Testis (tissue), 3 donors: Measurements from ENCODE around the gene HS6ST3. TPM values are rescaled to one million over a fixed set of nuclear protein-coding genes. Genes with fewer than 3 reads are reported as not detected.
A peak's percentile ranks its signal among the peaks of the same experiment; 100 is the strongest.

Experiments used
- DNase-seq: peaks from one replicate; pipeline ENCODE4 v3.0.0-alpha.2; 2019
- H3K27ac ChIP-seq, 2 donors: fragments of 200-600 bp; sonication (generic); one replicate each; pipeline ENCODE4 v1.5.1; 2019
- H3K27me3 ChIP-seq: fragments of 200-600 bp; sonication (generic); one replicate; pipeline ENCODE4 v1.5.1; 2019
- H3K36me3 ChIP-seq: fragments of 200-600 bp; sonication (generic); one replicate; pipeline ENCODE4 v1.5.1; 2017; ENCODE audit warnings: low read depth; ENCODE audit errors: missing control alignments
- H3K4me1 ChIP-seq: fragments of 200-600 bp; sonication (generic); one replicate; pipeline ENCODE4 v1.5.1; 2019
- H3K4me3 ChIP-seq, 2 donors: fragments of 200-600 bp; sonication (generic); one replicate each; pipeline ENCODE4 v1.5.1; 2017 to 2019
- H3K9me3 ChIP-seq: fragments of 200-600 bp; sonication (generic); one replicate; pipeline ENCODE4 v1.5.1; 2017
- POLR2A ChIP-seq: fragments of 450-650 bp; IDR thresholded peaks from one replicate; pipeline ENCODE4 v1.6.1; 2017; ENCODE audit warnings: antibody characterized with exemption, mild to moderate bottlenecking, moderate library complexity
- WGBS, 2 donors: methylation state at CpG; one replicate each; pipeline ENCODE4 v1.1.5; 2018; 5-methylcytosine and 5-hydroxymethylcytosine counted together
- intact Hi-C: fragments of 100-400 bp; cut with DNase I; formaldehyde crosslinking; loops from one replicate; pipeline ENCODE4 v1.15.1; 2023; ENCODE audit warnings: low total_unique reads
- polyA plus RNA-seq: library from polyadenylated mRNA; stranded (reverse); fragments of 350-450 nt; fragmentation: Illumina TruSeq; extraction: RNeasy Lipid Tissue Mini Kit (QIAGEN cat#74804); gene quantifications from one replicate; pipeline ENCODE4 v1.2.3, GENCODE V29; 2014; ENCODE audit warnings: low read depth, low replicate concordance; ENCODE audit not compliant: insufficient read depth
- total RNA-seq, 2 donors: library from RNA; depleted of rRNA; stranded (reverse); fragments of >200 nt; gene quantifications; one replicate each; pipeline ENCODE4 v1.2.3, GENCODE V29; 2016
- TF ChIP-seq, protein P1 (sequence below), 3 experiments: fragments of 450-650 bp in 2 of 3; fragments of 200-600 bp in 1 of 3; sonication (generic) in 1 of 3; IDR thresholded peaks; one replicate each; pipeline ENCODE4 v1.5.1; 2016 to 2019; ENCODE audit warnings: antibody characterized with exemption in 3 of 3, mild to moderate bottlenecking in 2 of 3, moderate library complexity in 1 of 3

HS6ST3 gene
- total and polyA plus RNA-seq, 3 donors from 2014 or later, result 0.87 to 1.3 (median 1.3) TPM

- no peaks in the 10 kb centered on the region for H3K4me1 ChIP-seq
- H3K36me3 ChIP-seq, result no peaks in the 10 kb centered on the region
- WGBS, 2 donors, result 83 to 94% methylated on average over 1 of the region's 1 CpG
- no peak for DNase-seq
- no peaks in the 10 kb centered on the region for H3K9me3 ChIP-seq
- H3K27ac ChIP-seq, result no peak overlapping the region
- intact Hi-C loops, result no loop called here
- TF ChIP-seq POLR2A, result no peak
- TF ChIP-seq, protein P1, sequence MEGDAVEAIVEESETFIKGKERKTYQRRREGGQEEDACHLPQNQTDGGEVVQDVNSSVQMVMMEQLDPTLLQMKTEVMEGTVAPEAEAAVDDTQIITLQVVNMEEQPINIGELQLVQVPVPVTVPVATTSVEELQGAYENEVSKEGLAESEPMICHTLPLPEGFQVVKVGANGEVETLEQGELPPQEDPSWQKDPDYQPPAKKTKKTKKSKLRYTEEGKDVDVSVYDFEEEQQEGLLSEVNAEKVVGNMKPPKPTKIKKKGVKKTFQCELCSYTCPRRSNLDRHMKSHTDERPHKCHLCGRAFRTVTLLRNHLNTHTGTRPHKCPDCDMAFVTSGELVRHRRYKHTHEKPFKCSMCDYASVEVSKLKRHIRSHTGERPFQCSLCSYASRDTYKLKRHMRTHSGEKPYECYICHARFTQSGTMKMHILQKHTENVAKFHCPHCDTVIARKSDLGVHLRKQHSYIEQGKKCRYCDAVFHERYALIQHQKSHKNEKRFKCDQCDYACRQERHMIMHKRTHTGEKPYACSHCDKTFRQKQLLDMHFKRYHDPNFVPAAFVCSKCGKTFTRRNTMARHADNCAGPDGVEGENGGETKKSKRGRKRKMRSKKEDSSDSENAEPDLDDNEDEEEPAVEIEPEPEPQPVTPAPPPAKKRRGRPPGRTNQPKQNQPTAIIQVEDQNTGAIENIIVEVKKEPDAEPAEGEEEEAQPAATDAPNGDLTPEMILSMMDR (IDR thresholded peaks at IDR 0.05), result no peak
- H3K27me3 ChIP-seq, result no peaks in the 10 kb centered on the region
- no peak overlapping the region for H3K4me3 ChIP-seq
Observed at GRCh38 chr13:96449920-96450319, 360.0 kb downstream of the HS6ST3 start.

DNA sequence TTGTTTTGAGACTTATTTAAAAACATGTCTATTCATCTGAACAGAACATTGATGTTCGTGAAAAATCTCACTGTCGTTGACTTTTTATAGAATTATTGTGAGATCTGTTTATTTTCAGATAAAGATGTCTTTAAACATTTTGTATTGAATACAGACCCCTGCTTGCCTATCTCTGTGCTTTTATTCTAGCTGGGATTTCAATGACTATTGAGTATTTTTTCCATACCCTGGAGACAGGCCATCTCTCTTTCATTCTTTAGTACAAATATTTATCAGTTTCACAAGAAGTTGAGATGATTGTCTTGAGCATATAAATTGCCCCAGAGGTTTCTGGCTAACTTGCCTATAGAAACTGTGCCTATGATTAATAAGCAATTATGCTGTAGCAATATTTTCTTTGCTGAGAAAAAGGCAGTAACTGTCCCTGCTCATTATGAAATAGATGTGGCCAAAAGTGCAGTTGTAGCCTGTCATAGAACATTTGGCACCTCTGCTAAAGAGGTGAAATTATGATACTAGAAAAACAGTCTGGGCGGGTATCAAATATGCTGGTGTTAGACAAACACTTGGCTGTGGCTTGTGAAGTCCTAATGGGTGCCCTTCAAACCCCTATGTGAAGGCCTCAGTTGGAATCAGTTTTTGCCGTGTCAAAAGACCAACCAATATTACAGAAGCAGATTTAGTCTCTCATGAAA lies 360.6 kb downstream of the HS6ST3 start:
- no peaks in the 10 kb centered on the region for H3K27me3 ChIP-seq
- 65 to 66% methylated on average over 4 of the region's 4 CpGs for WGBS, 2 donors
- no peaks in the 10 kb centered on the region for H3K4me1 ChIP-seq
- no peak overlapping the region for H3K4me3 ChIP-seq
- H3K36me3 ChIP-seq, result no peaks in the 10 kb centered on the region
- DNase-seq, result no peak
- no peak overlapping the region for H3K27ac ChIP-seq
- TF ChIP-seq, protein P1 (IDR thresholded peaks at IDR 0.05), result no peak
- TF ChIP-seq POLR2A, result no peak
- H3K9me3 ChIP-seq, result no peaks in the 10 kb centered on the region
- intact Hi-C loops, result no loop called here

GRCh38 chr13:96454466-96454865 lies 364.6 kb downstream of the HS6ST3 start:
- WGBS, 2 donors, result 33 to 41% methylated on average over 2 of the region's 2 CpGs
- H3K4me3 ChIP-seq, result no peak overlapping the region
- no peak for TF ChIP-seq POLR2A
- TF ChIP-seq, protein P1 (IDR thresholded peaks at IDR 0.05), result no peak
- H3K27me3 ChIP-seq, result no peaks in the 10 kb centered on the region
- no peaks in the 10 kb centered on the region for H3K36me3 ChIP-seq
- intact Hi-C loops, result no loop called here
- no peaks in the 10 kb centered on the region for H3K4me1 ChIP-seq
- no peak overlapping the region for H3K27ac ChIP-seq
- no peak for DNase-seq
- no peaks in the 10 kb centered on the region for H3K9me3 ChIP-seq

DNA sequence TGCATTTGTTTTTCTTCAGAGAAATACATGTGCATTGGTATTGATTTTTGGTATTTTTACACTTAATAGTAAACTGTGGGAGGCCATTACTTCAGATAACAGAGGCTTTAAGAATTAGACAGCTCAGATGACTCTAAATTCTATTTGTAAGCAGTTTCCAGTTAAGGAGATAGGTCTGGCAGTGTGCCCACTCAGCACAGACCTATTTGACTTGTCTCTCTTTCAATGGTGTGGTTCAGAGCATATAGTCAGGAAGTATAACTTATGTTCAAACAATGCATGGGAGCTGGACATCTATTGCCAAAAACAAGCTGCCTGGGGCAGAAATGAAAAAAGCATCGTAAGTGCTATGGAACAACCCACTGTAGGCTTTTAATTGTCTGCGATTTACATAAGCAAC lies 370.7 kb downstream of the HS6ST3 start:
- intact Hi-C loops, result no loop called here
- DNase-seq, result peak; percentile 26
- WGBS, 2 donors, result 73 to 82% methylated on average over 2 of the region's 2 CpGs
- no peak overlapping the region for H3K4me3 ChIP-seq
- no peaks in the 10 kb centered on the region for H3K27me3 ChIP-seq
- H3K36me3 ChIP-seq, result no peaks in the 10 kb centered on the region
- TF ChIP-seq, protein P1 (IDR thresholded peaks at IDR 0.05), result no peak
- TF ChIP-seq POLR2A, result no peak
- no peak overlapping the region for H3K27ac ChIP-seq
- no peaks in the 10 kb centered on the region for H3K4me1 ChIP-seq
- no peaks in the 10 kb centered on the region for H3K9me3 ChIP-seq
